Panc1 (cell line): Measurements from ENCODE around the gene SUPT3H. TPM values are rescaled to one million over a fixed set of nuclear protein-coding genes. Genes with fewer than 3 reads are reported as not detected.

Source experiments
- ATAC-seq: fragments of 200-7000 bp; cut with Tn5 transposase; 2 replicates; pipeline ENCODE4 v1.9.1; 2020; ENCODE audit warnings: mild to moderate bottlenecking, moderate library complexity
- BruUV-seq: library from RNA; stranded (reverse); fragments of 400-500 nt; replicated peaks from 2 replicates; lab custom pipeline; 2021; lab: Mats Ljungman, UMichigan
- CTCF ChIA-PET: fragments of 300-600 bp; sonication (Branson Sonifier 250); formaldehyde crosslinking; loops from one replicate; lab custom pipeline; 2022; ENCODE audit warnings: antibody characterized with exemption; lab: Charles Lee
- POLR2A ChIA-PET: fragments of 300-600 bp; sonication (Branson Sonifier 250); formaldehyde crosslinking; loops from one replicate; lab custom pipeline; 2022; ENCODE audit warnings: antibody characterized with exemption; lab: Charles Lee
- DNase-seq: peaks from one replicate; pipeline ENCODE4 v3.0.0-alpha.2; 2010; ENCODE audit warnings: low read depth, low spot score
- H3K27ac ChIP-seq: 2 replicates; pipeline ENCODE4 v1.5.1; 2011; ENCODE audit warnings: mild to moderate bottlenecking, low read length, inconsistent platforms
- H3K27me3 ChIP-seq: fragments of 200-500 bp; sonication (Bioruptor generic); 2 replicates; pipeline ENCODE4 v1.6.0; 2014; ENCODE audit warnings: low read length, inconsistent platforms; ENCODE audit not compliant: control insufficient read depth, insufficient read depth
- H3K36me3 ChIP-seq: fragments of 200-500 bp; sonication (Bioruptor generic); 2 replicates; pipeline ENCODE4 v1.5.1; 2014; ENCODE audit warnings: inconsistent platforms, mild to moderate bottlenecking, low read length, moderate library complexity; ENCODE audit not compliant: control insufficient read depth, insufficient read depth
- H3K4me1 ChIP-seq: 2 replicates; pipeline ENCODE4 v1.5.1; 2011; ENCODE audit warnings: inconsistent platforms, mild to moderate bottlenecking, low read length, moderate library complexity; ENCODE audit not compliant: control insufficient read depth, insufficient read depth
- H3K4me3 ChIP-seq, 2 experiments: 2 replicates each; pipeline ENCODE4 v1.5.1; 2011 to 2012; ENCODE audit warnings: low read depth in 2 of 2, low read length in 2 of 2, mild to moderate bottlenecking in 2 of 2, inconsistent platforms in 1 of 2, moderate library complexity in 1 of 2
- H3K9me3 ChIP-seq: fragments of 200-500 bp; sonication (Bioruptor generic); 2 replicates; pipeline ENCODE4 v1.5.1; 2014; ENCODE audit warnings: low read depth, mild to moderate bottlenecking, inconsistent platforms, low read length, moderate library complexity; ENCODE audit not compliant: control insufficient read depth, insufficient read depth
- CTCF ChIP-seq: fragments of 450-650 bp; IDR thresholded peaks from 2 replicates; pipeline ENCODE4 v1.5.1; 2017; ENCODE audit warnings: mild to moderate bottlenecking
- POLR2AphosphoS5 ChIP-seq: IDR thresholded peaks from 2 replicates; pipeline ENCODE4 v1.6.1; 2012; ENCODE audit warnings: mild to moderate bottlenecking, low read depth, low read length, moderate library complexity
- SIN3A ChIP-seq: IDR thresholded peaks from 2 replicates; pipeline ENCODE4 v1.6.1; 2012; ENCODE audit warnings: low read depth, mild to moderate bottlenecking, low read length, moderate library complexity, borderline replicate concordance; ENCODE audit not compliant: insufficient read depth
- TCF7L2 ChIP-seq: IDR thresholded peaks from 2 replicates; pipeline ENCODE4 v1.6.1; 2011; ENCODE audit warnings: mild to moderate bottlenecking, low read depth, low read length, inconsistent platforms
- in situ Hi-C: cut with HindIII; loops from 2 replicates; pipeline ENCODE4 v1.10.0; 2016; ENCODE audit warnings: low sequenced_read_pairs, low pct_unique_long_range_greater_than_20kb
- intact Hi-C: fragments of 100-400 bp; cut with micrococcal nuclease; formaldehyde crosslinking; loops from one replicate; pipeline ENCODE4 v1.10.0; 2022; ENCODE audit not compliant: unreplicated experiment
- total RNA-seq: library from RNA; stranded (reverse); gene quantifications from one replicate; pipeline ENCODE4 v1.2.1, GENCODE V29; 2021; ENCODE audit not compliant: unreplicated experiment
- TF ChIP-seq, protein P1 (sequence below), 2 experiments: IDR thresholded peaks; 2 replicates each; pipeline ENCODE4 v1.6.1; 2011 to 2012; ENCODE audit warnings: low read depth in 2 of 2, control low read depth in 1 of 2, low read length in 1 of 2, mild to moderate bottlenecking in 1 of 2, moderate library complexity in 1 of 2; ENCODE audit not compliant: insufficient read depth in 1 of 2

Gene SUPT3H
- total RNA-seq, 1 experiment from 2014 or later: 11.0 TPM

- Histone ChIP-seq H3K36me3 (no peaks in the 10 kb centered on the region), H3K9me3 (no peaks in the 10 kb centered on the region), H3K27me3 (no peaks in the 10 kb centered on the region), H3K4me3 (no peak overlapping the region), H3K4me1 (no peaks in the 10 kb centered on the region), H3K27ac (no peak overlapping the region)
- intact Hi-C loops: no loop called here
- in situ Hi-C loops: no loop called here
- POLR2A ChIA-PET: interaction anchor here (0.6 kb wide), 1 partner anchor 222 kb away, joined by 15 read pairs; no protein-coding TSS in a partner anchor
- no peak for TF ChIP-seq POLR2AphosphoS5
- TF ChIP-seq CTCF: no peak
- no peak for TF ChIP-seq SIN3A
- TF ChIP-seq, protein P1, sequence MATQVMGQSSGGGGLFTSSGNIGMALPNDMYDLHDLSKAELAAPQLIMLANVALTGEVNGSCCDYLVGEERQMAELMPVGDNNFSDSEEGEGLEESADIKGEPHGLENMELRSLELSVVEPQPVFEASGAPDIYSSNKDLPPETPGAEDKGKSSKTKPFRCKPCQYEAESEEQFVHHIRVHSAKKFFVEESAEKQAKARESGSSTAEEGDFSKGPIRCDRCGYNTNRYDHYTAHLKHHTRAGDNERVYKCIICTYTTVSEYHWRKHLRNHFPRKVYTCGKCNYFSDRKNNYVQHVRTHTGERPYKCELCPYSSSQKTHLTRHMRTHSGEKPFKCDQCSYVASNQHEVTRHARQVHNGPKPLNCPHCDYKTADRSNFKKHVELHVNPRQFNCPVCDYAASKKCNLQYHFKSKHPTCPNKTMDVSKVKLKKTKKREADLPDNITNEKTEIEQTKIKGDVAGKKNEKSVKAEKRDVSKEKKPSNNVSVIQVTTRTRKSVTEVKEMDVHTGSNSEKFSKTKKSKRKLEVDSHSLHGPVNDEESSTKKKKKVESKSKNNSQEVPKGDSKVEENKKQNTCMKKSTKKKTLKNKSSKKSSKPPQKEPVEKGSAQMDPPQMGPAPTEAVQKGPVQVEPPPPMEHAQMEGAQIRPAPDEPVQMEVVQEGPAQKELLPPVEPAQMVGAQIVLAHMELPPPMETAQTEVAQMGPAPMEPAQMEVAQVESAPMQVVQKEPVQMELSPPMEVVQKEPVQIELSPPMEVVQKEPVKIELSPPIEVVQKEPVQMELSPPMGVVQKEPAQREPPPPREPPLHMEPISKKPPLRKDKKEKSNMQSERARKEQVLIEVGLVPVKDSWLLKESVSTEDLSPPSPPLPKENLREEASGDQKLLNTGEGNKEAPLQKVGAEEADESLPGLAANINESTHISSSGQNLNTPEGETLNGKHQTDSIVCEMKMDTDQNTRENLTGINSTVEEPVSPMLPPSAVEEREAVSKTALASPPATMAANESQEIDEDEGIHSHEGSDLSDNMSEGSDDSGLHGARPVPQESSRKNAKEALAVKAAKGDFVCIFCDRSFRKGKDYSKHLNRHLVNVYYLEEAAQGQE (IDR thresholded peaks at IDR 0.05; ENCODE audit: insufficient read depth in 1 of 2, low read depth in 2 of 2, low read length in 1 of 2): no peak
- TF ChIP-seq TCF7L2: no peak
- CTCF ChIA-PET: no interaction called here
- no TSS peak for BruUV-seq
- DNase-seq: no peak
- no peak for ATAC-seq
These were observed 446.3 kb downstream of the SUPT3H start for GRCh38 chr6:44931385-44931784.

DNA sequence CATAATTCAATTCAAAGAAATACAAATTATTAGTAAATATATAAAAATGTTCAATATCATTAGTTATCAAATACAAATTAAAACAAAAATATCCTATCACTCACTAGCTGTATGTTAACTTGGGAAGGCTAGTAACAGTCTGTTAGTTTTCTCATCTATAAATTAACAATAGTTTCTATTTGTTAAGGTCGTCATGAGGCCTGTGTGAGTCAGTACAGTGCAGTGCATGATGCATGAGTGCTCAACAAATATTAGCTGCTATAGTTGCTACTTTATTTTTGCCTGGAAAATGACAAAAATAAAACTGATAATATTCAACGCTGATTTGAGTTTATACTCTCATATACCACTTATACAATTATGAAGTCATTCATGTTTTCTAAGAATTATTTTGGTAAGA, 451.2 kb downstream of the SUPT3H start:
- ChIA-PET POLR2A (no interaction called here), CTCF (no interaction called here)
- Histone ChIP-seq H3K27ac (no peak overlapping the region), H3K4me3 (no peak overlapping the region), H3K9me3 (no peaks in the 10 kb centered on the region), H3K36me3 (no peaks in the 10 kb centered on the region), H3K27me3 (no peaks in the 10 kb centered on the region), H3K4me1 (no peaks in the 10 kb centered on the region)
- no TSS peak for BruUV-seq
- ATAC-seq: no peak
- no peak for DNase-seq
- in situ Hi-C loops: no loop called here
- intact Hi-C loops: no loop called here
- no peak for TF ChIP-seq CTCF
